Measurements from ENCODE around the gene MED22.
"Not testable (repeated sequence)": the region's sequence is repeated elsewhere in the genome, so short reads cannot be mapped to it uniquely, and the experiment has no call there.

Gene MED22

GRCh38 chr9:133342570-133342969 lies 5.4 kb downstream of the MED22 start:
- peaks cover 49% of the 10 kb centered on the region for H3K36me3 ChIP-seq (ENCODE audit: control insufficient read depth, low read depth, low read length)
- no peak overlapping the region for H3K27ac ChIP-seq (ENCODE audit: low read length)
- H3K4me3 ChIP-seq (ENCODE audit: low read length), result no peak overlapping the region
- no peaks in the 10 kb centered on the region for H3K4me1 ChIP-seq (ENCODE audit: control insufficient read depth, low read depth, low read length)
- H3K9ac ChIP-seq (ENCODE audit: low read length), result no peak overlapping the region
- no peaks in the 10 kb centered on the region for H3K9me3 ChIP-seq (ENCODE audit: control insufficient read depth, low read depth, low read length)
- H3K27me3 ChIP-seq (ENCODE audit: control insufficient read depth, insufficient read depth, low read length), result no peaks in the 10 kb centered on the region

GRCh38 chr9:133342069-133342406 lies 5.9 kb downstream of the MED22 start:
- H3K9ac ChIP-seq (ENCODE audit: low read length), result no peak overlapping the region
- no peak overlapping the region for H3K27ac ChIP-seq (ENCODE audit: low read length)
- no peak overlapping the region for H3K4me3 ChIP-seq (ENCODE audit: low read length)
- no peaks in the 10 kb centered on the region for H3K27me3 ChIP-seq (ENCODE audit: control insufficient read depth, insufficient read depth, low read length)
- no peaks in the 10 kb centered on the region for H3K4me1 ChIP-seq (ENCODE audit: control insufficient read depth, low read depth, low read length)
- H3K36me3 ChIP-seq (ENCODE audit: control insufficient read depth, low read depth, low read length), result peaks cover 49% of the 10 kb centered on the region
- H3K9me3 ChIP-seq (ENCODE audit: control insufficient read depth, low read depth, low read length), result no peaks in the 10 kb centered on the region

- Histone ChIP-seq H3K9me3 (ENCODE audit: control insufficient read depth, low read depth, low read length) (no peaks in the 10 kb centered on the region), H3K27me3 (ENCODE audit: control insufficient read depth, insufficient read depth, low read length) (no peaks in the 10 kb centered on the region), H3K9ac (ENCODE audit: low read length) (no peak overlapping the region), H3K4me1 (ENCODE audit: control insufficient read depth, low read depth, low read length) (peaks cover 1% of the 10 kb centered on the region), H3K36me3 (ENCODE audit: control insufficient read depth, low read depth, low read length) (peaks cover 49% of the 10 kb centered on the region), H3K27ac (ENCODE audit: low read length) (no peak overlapping the region), H3K4me3 (ENCODE audit: low read length) (no peak overlapping the region)
Observed at GRCh38 chr9:133341369-133342068, 6.4 kb downstream of the MED22 start.

GRCh38 chr9:133340916-133341315 lies 7.0 kb downstream of the MED22 start:
- no peak overlapping the region for H3K4me3 ChIP-seq (ENCODE audit: low read length)
- H3K9ac ChIP-seq (ENCODE audit: low read length), result no peak overlapping the region
- no peaks in the 10 kb centered on the region for H3K9me3 ChIP-seq (ENCODE audit: control insufficient read depth, low read depth, low read length)
- H3K27ac ChIP-seq (ENCODE audit: low read length), result no peak overlapping the region
- H3K36me3 ChIP-seq (ENCODE audit: control insufficient read depth, low read depth, low read length), result peaks cover 49% of the 10 kb centered on the region
- peaks cover 3% of the 10 kb centered on the region for H3K4me1 ChIP-seq (ENCODE audit: control insufficient read depth, low read depth, low read length)
- H3K27me3 ChIP-seq (ENCODE audit: control insufficient read depth, insufficient read depth, low read length), result no peaks in the 10 kb centered on the region

GRCh38 chr9:133340256-133340655 lies 7.7 kb downstream of the MED22 start:
- Histone ChIP-seq H3K27ac (ENCODE audit: low read length) (no peak overlapping the region), H3K27me3 (ENCODE audit: control insufficient read depth, insufficient read depth, low read length) (no peaks in the 10 kb centered on the region), H3K4me3 (ENCODE audit: low read length) (no peak overlapping the region), H3K9ac (ENCODE audit: low read length) (no peak overlapping the region), H3K36me3 (ENCODE audit: control insufficient read depth, low read depth, low read length) (peaks cover 49% of the 10 kb centered on the region), H3K9me3 (ENCODE audit: control insufficient read depth, low read depth, low read length) (no peaks in the 10 kb centered on the region), H3K4me1 (ENCODE audit: control insufficient read depth, low read depth, low read length) (peaks cover 3% of the 10 kb centered on the region)

GRCh38 chr9:133339641-133340040 lies 8.3 kb downstream of the MED22 start:
- no peaks in the 10 kb centered on the region for H3K9me3 ChIP-seq (ENCODE audit: control insufficient read depth, low read depth, low read length)
- no peak overlapping the region for H3K4me3 ChIP-seq (ENCODE audit: low read length)
- peaks cover 3% of the 10 kb centered on the region for H3K4me1 ChIP-seq (ENCODE audit: control insufficient read depth, low read depth, low read length)
- H3K36me3 ChIP-seq (ENCODE audit: control insufficient read depth, low read depth, low read length), result peaks cover 48% of the 10 kb centered on the region
- H3K27me3 ChIP-seq (ENCODE audit: control insufficient read depth, insufficient read depth, low read length), result no peaks in the 10 kb centered on the region
- no peak overlapping the region for H3K27ac ChIP-seq (ENCODE audit: low read length)
- H3K9ac ChIP-seq (ENCODE audit: low read length), result no peak overlapping the region

GRCh38 chr9:133335924-133336811 lies 11.8 kb downstream of the MED22 start, which contains the start of gene SURF6:
Gene SURF6 (minus strand): TSS chr9:133336188. CDS start chr9:133336132, 56 bp downstream.
- H3K36me3 ChIP-seq (ENCODE audit: control insufficient read depth, low read depth, low read length), result peaks cover 54% of the 10 kb centered on the region
- H3K9me3 ChIP-seq (ENCODE audit: control insufficient read depth, low read depth, low read length), result no peaks in the 10 kb centered on the region
- peaks cover 3% of the 10 kb centered on the region for H3K4me1 ChIP-seq (ENCODE audit: control insufficient read depth, low read depth, low read length)
- H3K4me3 ChIP-seq (ENCODE audit: low read length), result peak within 1 kb of the TSS; percentile 96
- no peaks in the 10 kb centered on the region for H3K27me3 ChIP-seq (ENCODE audit: control insufficient read depth, insufficient read depth, low read length)
- peak within 1 kb of the TSS; percentile 94 for H3K27ac ChIP-seq (ENCODE audit: low read length)
- H3K9ac ChIP-seq (ENCODE audit: low read length), result peak within 1 kb of the TSS; percentile 94

GRCh38 chr9:133334888-133335287 lies 13.0 kb downstream of the MED22 start:
- not testable (repeated sequence) for H3K27ac ChIP-seq (ENCODE audit: low read length); H3K4me1 ChIP-seq (ENCODE audit: control insufficient read depth, low read depth, low read length); H3K27me3 ChIP-seq (ENCODE audit: control insufficient read depth, insufficient read depth, low read length); H3K9me3 ChIP-seq (ENCODE audit: control insufficient read depth, low read depth, low read length)
- Histone ChIP-seq H3K4me3 (ENCODE audit: low read length) (peak overlapping the region; percentile 96), H3K9ac (ENCODE audit: low read length) (peak overlapping the region; percentile 94), H3K36me3 (ENCODE audit: control insufficient read depth, low read depth, low read length) (peaks cover 53% of the 10 kb centered on the region)

- Histone ChIP-seq H3K9me3 (ENCODE audit: control insufficient read depth, low read depth, low read length) (no peaks in the 10 kb centered on the region), H3K9ac (ENCODE audit: low read length) (no peak overlapping the region), H3K27me3 (ENCODE audit: control insufficient read depth, insufficient read depth, low read length) (no peaks in the 10 kb centered on the region), H3K27ac (ENCODE audit: low read length) (no peak overlapping the region), H3K4me3 (ENCODE audit: low read length) (peak overlapping the region; percentile 96), H3K36me3 (ENCODE audit: control insufficient read depth, low read depth, low read length) (peaks cover 46% of the 10 kb centered on the region), H3K4me1 (ENCODE audit: control insufficient read depth, low read depth, low read length) (peaks cover 3% of the 10 kb centered on the region)
Observed at GRCh38 chr9:133334161-133334560, 13.8 kb downstream of the MED22 start.

- H3K9ac ChIP-seq (ENCODE audit: low read length), result no peak overlapping the region
- peaks cover 42% of the 10 kb centered on the region for H3K36me3 ChIP-seq (ENCODE audit: control insufficient read depth, low read depth, low read length)
- H3K4me1 ChIP-seq (ENCODE audit: control insufficient read depth, low read depth, low read length), result peaks cover 3% of the 10 kb centered on the region
- no peak overlapping the region for H3K27ac ChIP-seq (ENCODE audit: low read length)
- H3K27me3 ChIP-seq (ENCODE audit: control insufficient read depth, insufficient read depth, low read length), result no peaks in the 10 kb centered on the region
- H3K9me3 ChIP-seq (ENCODE audit: control insufficient read depth, low read depth, low read length), result no peaks in the 10 kb centered on the region
- no peak overlapping the region for H3K4me3 ChIP-seq (ENCODE audit: low read length)
Observed at GRCh38 chr9:133333566-133333965, 14.4 kb downstream of the MED22 start.

GRCh38 chr9:133333011-133333410 lies 14.9 kb downstream of the MED22 start:
- H3K27me3 ChIP-seq (ENCODE audit: control insufficient read depth, insufficient read depth, low read length), result no peaks in the 10 kb centered on the region
- H3K27ac ChIP-seq (ENCODE audit: low read length), result no peak overlapping the region
- H3K4me3 ChIP-seq (ENCODE audit: low read length), result no peak overlapping the region
- peaks cover 3% of the 10 kb centered on the region for H3K4me1 ChIP-seq (ENCODE audit: control insufficient read depth, low read depth, low read length)
- no peaks in the 10 kb centered on the region for H3K9me3 ChIP-seq (ENCODE audit: control insufficient read depth, low read depth, low read length)
- no peak overlapping the region for H3K9ac ChIP-seq (ENCODE audit: low read length)
- H3K36me3 ChIP-seq (ENCODE audit: control insufficient read depth, low read depth, low read length), result peaks cover 42% of the 10 kb centered on the region
